ENCODE results near the gene EXOC8.

GRCh38 chr1:231364192-231364591, 26.5 kb upstream of the EXOC8 start:
- no peak for TF ChIP-seq CTCF (conservative IDR thresholded peaks at IDR 0.05; ENCODE audit: low read length)
- TF ChIP-seq EZH2phosphoT487 (IDR thresholded peaks at IDR 0.05; ENCODE audit: borderline replicate concordance, low read depth, low read length) = no peak
